ENCODE measurements around the gene SLC12A9. TPM values are rescaled to one million over a fixed set of nuclear protein-coding genes. Genes with fewer than 3 reads are reported as not detected.

SLC12A9 gene
- 14.1 to 16.1 TPM (median 14.7 TPM) in 5 replicates for total RNA-seq (2022; extraction: Qiagen RNA extraction)

DNA sequence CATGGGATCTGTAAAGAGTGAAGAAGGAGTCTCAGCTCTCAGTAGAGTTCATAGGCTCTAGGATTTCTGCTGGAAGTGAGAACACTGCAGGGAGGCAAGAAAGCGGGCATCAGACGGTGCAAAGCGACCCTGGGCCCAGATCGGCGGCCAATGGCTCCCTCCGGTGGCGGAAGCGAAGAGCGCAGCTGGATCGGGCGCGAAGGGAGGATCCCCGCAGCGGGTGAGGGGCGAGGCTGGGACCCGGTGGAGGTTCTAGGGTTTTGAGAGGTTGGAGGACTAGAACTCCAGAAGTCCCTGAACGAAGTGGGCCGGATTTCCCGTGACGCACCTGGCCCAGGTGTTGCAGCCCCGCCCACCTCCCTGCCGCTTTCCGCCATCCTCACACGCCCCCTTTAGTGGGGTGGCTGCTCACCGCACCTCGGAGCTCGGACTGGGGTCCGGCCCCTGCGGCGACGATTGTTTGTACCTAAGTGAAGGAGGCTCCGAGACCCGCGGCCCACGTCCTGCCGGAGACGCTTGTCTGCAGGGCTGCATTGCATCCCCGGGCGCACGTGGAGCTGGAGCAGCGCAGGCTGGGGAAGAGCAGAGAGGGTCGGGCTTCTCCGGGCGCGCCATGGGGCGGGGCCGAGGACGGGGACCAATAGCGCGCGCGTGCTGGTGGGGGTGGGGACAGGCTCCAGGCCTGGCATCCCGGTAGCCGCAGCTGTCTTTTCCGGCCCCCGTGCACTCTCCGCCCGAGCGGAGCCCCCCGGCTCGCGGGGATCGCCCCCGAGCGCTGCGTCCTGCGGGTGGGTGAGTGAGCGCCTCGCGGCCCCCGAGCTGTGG, at the start of gene SLC12A9:
Gene SLC12A9, plus strand, starts transcription at position 666 of the 825 bp plus-strand sequence. CDS start 1,485 bp downstream, outside the sequence.

DNA sequence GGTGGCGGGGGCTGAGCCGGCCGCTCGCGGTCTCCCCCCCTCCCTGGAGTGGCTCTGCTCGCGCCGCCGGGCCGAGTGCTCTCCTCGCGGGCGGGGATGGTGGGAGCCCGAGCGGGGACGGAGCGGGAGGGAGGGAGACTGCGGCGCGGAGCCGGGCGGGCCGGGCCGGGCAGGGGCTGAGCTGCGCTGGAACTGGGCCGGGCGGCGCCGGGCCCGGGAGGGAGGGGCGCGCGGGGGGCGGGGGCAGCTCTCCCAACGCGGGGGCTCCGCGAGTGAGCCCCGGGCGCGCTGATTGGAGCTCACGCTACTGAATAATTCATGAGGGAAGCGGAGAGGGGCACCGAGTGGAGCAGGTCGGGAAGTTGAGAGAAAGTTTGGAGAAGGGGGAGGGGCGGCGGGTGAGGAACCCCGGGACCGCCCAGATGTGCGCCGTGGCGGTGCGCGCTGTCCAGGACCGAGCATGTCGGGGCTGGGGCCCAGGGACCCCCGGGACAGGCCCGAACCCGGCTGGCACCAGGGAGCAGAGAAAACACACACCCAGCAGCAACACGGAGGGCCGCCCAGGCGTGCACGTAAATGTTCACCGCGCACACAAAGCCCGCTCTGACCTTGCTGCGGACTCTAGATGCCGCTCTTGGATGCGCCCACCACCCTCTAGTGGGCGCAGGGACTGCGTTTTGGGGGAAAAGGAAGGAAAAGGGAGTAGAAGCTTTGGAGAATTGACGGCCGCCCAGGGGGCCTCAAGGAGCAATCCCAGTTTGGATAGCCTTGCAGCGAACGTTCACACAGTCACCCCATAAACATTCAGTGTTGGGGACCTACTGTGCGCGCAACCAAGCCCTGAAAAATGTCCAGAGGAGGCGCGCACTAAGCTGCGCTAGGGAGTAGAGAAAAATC, 24.9 kb upstream of the SLC12A9 start, which contains the start of gene EPHB4:
Gene EPHB4, minus strand, starts transcription at position 194 of the 897 bp plus-strand sequence. CDS start 493 bp downstream, outside the sequence.

DNA sequence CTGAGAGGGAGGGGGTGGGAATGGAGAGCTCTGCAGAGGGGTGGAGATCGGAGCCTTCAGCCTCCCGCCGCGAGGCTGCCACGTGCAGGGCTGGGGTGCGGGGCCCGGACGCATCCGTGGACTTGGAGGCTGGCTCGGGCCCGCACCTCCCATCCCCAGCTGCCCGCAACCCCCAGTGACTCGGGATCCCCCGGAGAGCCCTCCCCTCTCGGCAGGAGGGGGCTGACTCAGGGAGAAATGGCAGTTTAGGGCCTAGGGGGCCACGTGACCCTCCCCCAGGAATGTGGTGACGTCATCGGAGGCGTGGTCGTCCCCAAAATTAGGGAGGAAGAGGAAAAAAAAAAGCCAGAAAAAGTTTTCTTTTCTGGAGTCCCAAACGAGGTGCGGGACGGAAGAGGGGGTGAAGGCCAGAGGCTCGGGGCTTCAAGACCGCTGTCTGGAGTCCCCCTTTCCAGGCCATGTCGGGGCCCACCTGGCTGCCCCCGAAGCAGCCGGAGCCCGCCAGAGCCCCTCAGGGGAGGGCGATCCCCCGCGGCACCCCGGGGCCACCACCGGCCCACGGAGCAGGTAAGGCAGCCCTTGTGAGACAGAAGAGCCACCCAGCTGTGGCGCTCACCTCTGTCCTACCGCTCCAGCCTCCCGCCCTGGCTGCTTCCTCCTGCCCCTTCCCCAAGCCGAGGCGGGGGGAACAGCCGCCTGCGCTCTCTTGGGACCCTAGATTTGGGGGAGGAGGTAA, 14.7 kb downstream of the SLC12A9 start, which contains the start of gene TRIP6:
Gene TRIP6, plus strand, starts transcription at position 348 of the 736 bp plus-strand sequence. Its CDS starts 111 bp downstream, at position 459.

GRCh38 chr7:100874577-100875355, 22.3 kb downstream of the SLC12A9 start, which contains the start of gene SRRT:
SRRT (plus strand) TSS chr7:100875103; CDS start chr7:100875591, 488 bp downstream.

GRCh38 chr7:100888988-100889750, 36.7 kb downstream of the SLC12A9 start, which contains the start of gene UFSP1:
UFSP1 (minus strand) TSS chr7:100889715; CDS start chr7:100889271, 444 bp downstream.

DNA sequence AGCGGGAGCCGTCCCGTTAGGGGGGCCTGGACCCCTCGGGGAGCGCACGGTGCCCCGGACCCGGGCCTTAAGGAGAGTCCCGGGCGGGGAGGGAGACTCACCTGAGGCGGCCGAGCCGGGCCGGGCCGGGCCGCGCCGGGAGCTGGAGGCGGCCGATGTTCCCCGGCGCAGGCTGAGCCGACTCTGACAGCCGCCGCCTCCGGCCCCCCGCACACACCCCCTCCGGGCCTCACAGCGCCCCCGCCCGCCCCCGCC, 43.1 kb downstream of the SLC12A9 start, which contains the start of gene ACHE:
Gene ACHE, minus strand, starts transcription at position 188 of the 255 bp plus-strand sequence. CDS start 1,656 bp downstream, outside the sequence.

Other genes with a start within 250 kb of the SLC12A9 start
- 17.0 to 22.3 TPM (median 19.6 TPM) in 5 replicates for gene MOSPD3, start 240.2 kb upstream of the SLC12A9 start, total RNA-seq (2022; extraction: Qiagen RNA extraction)
- 2.0 to 2.4 TPM (median 2.1 TPM) in 5 replicates for gene TFR2, start 211.2 kb upstream of the SLC12A9 start, total RNA-seq (2022; extraction: Qiagen RNA extraction)
- gene ACTL6B, start 196.3 kb upstream of the SLC12A9 start, total RNA-seq (2022; extraction: Qiagen RNA extraction) = not detected in 5 replicates
- 194 to 257 TPM (median 243 TPM) in 5 replicates for gene GNB2, start 179.0 kb upstream of the SLC12A9 start, total RNA-seq (2022; extraction: Qiagen RNA extraction)
- 14.9 to 18.4 TPM (median 16.5 TPM) in 5 replicates for gene GIGYF1, start 158.5 kb upstream of the SLC12A9 start, total RNA-seq (2022; extraction: Qiagen RNA extraction)
- 65.5 to 91.5 TPM (median 89.7 TPM) in 5 replicates for gene POP7, start 146.6 kb upstream of the SLC12A9 start, total RNA-seq (2022; extraction: Qiagen RNA extraction)
- gene EPO, start 132.2 kb upstream of the SLC12A9 start, total RNA-seq (2022; extraction: Qiagen RNA extraction) = not detected in 5 replicates
- gene ZAN, start 119.1 kb upstream of the SLC12A9 start, total RNA-seq (2022; extraction: Qiagen RNA extraction) = not detected in 5 replicates
- gene EPHB4, start 25.2 kb upstream of the SLC12A9 start, total RNA-seq (2022; extraction: Qiagen RNA extraction) = 38.1 to 45.9 TPM (median 42.2 TPM) in 5 replicates
- 43.8 to 55.0 TPM (median 51.5 TPM) in 5 replicates for gene TRIP6, start 14.7 kb downstream of the SLC12A9 start, total RNA-seq (2022; extraction: Qiagen RNA extraction)
- gene SRRT, start 22.4 kb downstream of the SLC12A9 start, total RNA-seq (2022; extraction: Qiagen RNA extraction) = 127 to 136 TPM (median 132 TPM) in 5 replicates
- 3.7 to 6.3 TPM (median 6.0 TPM) in 5 replicates for gene UFSP1, start 37.0 kb downstream of the SLC12A9 start, total RNA-seq (2022; extraction: Qiagen RNA extraction)
- 2.4 to 3.2 TPM (median 3.0 TPM) in 5 replicates for gene ACHE, start 43.2 kb downstream of the SLC12A9 start, total RNA-seq (2022; extraction: Qiagen RNA extraction)
- 13.5 to 23.7 TPM (median 20.2 TPM) in 5 replicates for gene MUC3A, start 96.8 kb downstream of the SLC12A9 start, total RNA-seq (2022; extraction: Qiagen RNA extraction)
- gene MUC12, start 116.9 kb downstream of the SLC12A9 start, total RNA-seq (2022; extraction: Qiagen RNA extraction) = 12.6 to 23.9 TPM (median 19.6 TPM) in 5 replicates
- 0.01 to 0.02 TPM (median 0.02 TPM) in 5 replicates for gene MUC17, start 167.4 kb downstream of the SLC12A9 start, total RNA-seq (2022; extraction: Qiagen RNA extraction)
- 12.0 to 16.2 TPM (median 15.0 TPM) in 5 replicates for gene TRIM56, start 232.8 kb downstream of the SLC12A9 start, total RNA-seq (2022; extraction: Qiagen RNA extraction)

Data from A549 treated with Hydrocortisone at 1 μM for 4 hours (cell line).